Fibroblast of lung (primary cell): ENCODE data around the gene SLC28A2.

Source experiments
- CTCF ChIP-seq, 2 donors: IDR thresholded peaks in 1 of 2; conservative IDR thresholded peaks in 1 of 2; 1 replicate in 1 of 2; 2 replicates in 1 of 2; pipeline ENCODE4 v1.5.1; 2011 to 2012; ENCODE audit warnings: low read length in 2 of 2, control low read depth in 1 of 2, inconsistent platforms in 1 of 2, low read depth in 1 of 2, mild to moderate bottlenecking in 1 of 2
- EZH2 ChIP-seq: IDR thresholded peaks from 2 replicates; pipeline ENCODE4 v1.5.1; 2012; ENCODE audit warnings: low read length, control low read depth, mild to moderate bottlenecking; ENCODE audit errors: missing control alignments

GRCh38 chr15:45234562-45235235 is 17.3 kb upstream of the SLC28A2 start:
- TF ChIP-seq CTCF (conservative IDR thresholded peaks at IDR 0.05 in 1 of 2, IDR thresholded peaks at IDR 0.05 in 1 of 2; ENCODE audit: low read depth in 1 of 2, low read length in 2 of 2) (no peak), EZH2 (no peak)
